ENCODE data around the gene CNTRL. TPM values are rescaled to one million over a fixed set of nuclear protein-coding genes. Genes with fewer than 3 reads are reported as not detected.
"Not testable (repeated sequence)": the region's sequence is repeated elsewhere in the genome, so short reads cannot be mapped to it uniquely, and the experiment has no call there.

Gene CNTRL
- total RNA-seq, 1 donor from 2014 or later = 20.3 TPM

DNA sequence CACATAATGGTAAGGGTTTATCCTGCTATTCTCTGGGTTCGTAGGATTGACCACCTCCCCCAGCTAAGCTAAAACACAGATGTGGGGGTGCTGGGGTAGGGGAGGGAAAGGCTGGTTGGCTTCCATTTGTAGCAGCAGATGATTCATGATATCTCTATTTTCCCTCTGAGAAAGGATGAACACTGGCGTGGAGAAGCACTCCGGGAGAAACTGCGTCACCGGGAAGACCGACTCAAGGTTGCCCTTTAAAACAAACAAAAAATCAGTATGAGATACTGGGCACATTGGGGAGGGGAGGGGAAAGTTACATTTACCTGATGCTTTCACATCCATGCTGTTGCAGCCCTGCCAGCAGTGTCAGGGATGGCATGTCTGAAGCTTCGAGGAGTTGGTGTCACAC, 98.7 kb downstream of the CNTRL start:
- Histone ChIP-seq H3K27ac (no peak overlapping the region), H3K9me3 (no peaks in the 10 kb centered on the region), H3K4me1 (peaks cover 9% of the 10 kb centered on the region), H3K27me3 (no peaks in the 10 kb centered on the region), H3K36me3 (peaks cover 82% of the 10 kb centered on the region), H3K4me3 (no peak overlapping the region)
- TF ChIP-seq CTCF (IDR thresholded peaks at IDR 0.05) = no peak
- ATAC-seq (no peak), DNase-seq (no peak)
- intact Hi-C loops (cut with DNase I) = no loop called here

- no peak overlapping the region for H3K4me3 ChIP-seq
- no peaks in the 10 kb centered on the region for H3K27me3 ChIP-seq
- intact Hi-C loops (cut with DNase I) = no loop called here
- H3K36me3 ChIP-seq = peaks cover 76% of the 10 kb centered on the region
- peaks cover 11% of the 10 kb centered on the region for H3K4me1 ChIP-seq
- no peak for DNase-seq
- TF ChIP-seq CTCF (IDR thresholded peaks at IDR 0.05) = no peak
- no peak overlapping the region for H3K27ac ChIP-seq
- no peaks in the 10 kb centered on the region for H3K9me3 ChIP-seq
- peak; percentile 38 for ATAC-seq
Observed at GRCh38 chr9:121178676-121179372, 104.1 kb downstream of the CNTRL start.

- H3K27me3 ChIP-seq; H3K9me3 ChIP-seq; intact Hi-C loops (cut with DNase I); H3K4me3 ChIP-seq; DNase-seq; ATAC-seq; H3K27ac ChIP-seq: not testable (repeated sequence)
- H3K36me3 ChIP-seq = peaks cover 72% of the 10 kb centered on the region
- H3K4me1 ChIP-seq = peaks cover 15% of the 10 kb centered on the region
Observed at GRCh38 chr9:121179373-121179721, 104.6 kb downstream of the CNTRL start.

DNA sequence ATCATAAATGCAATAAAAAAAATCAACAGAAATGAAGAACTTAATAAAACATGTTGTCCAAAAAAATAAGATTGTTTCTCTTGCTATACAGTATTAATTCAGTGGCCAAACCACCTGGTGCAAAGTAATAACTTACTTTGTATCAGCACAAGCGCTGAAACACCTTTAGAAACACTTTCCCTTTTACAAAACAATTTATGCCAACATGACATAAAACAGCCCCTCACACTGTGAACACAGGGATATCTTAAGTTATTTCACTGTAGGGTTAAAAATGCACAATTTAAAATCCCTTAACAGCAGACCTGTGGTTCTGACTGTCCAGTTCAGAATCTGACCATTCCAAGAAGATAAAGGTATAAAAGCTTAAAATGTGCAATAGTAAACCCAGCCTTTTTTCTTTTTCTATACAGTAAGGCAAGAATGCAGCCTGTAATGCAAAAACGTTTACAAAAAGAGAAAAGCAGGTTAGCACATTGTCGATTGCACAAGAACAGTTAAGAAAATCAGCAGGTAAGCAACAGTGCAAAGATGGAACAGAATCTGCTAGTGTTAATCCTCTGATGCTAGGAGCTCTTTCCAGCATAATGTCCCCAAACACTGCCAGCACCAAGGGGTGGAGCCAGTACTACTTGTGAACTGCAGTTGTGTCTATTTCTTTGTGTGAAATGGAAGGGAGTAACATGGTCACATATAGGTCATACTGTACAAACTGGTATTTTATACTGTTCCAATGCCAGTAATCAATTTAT, 105.4 kb downstream of the CNTRL start:
- Histone ChIP-seq H3K4me1 (peaks cover 20% of the 10 kb centered on the region), H3K36me3 (peaks cover 68% of the 10 kb centered on the region), H3K9me3 (no peaks in the 10 kb centered on the region), H3K4me3 (no peak overlapping the region), H3K27ac (no peak overlapping the region), H3K27me3 (no peaks in the 10 kb centered on the region)
- DNase-seq (no peak), ATAC-seq (no peak)
- intact Hi-C loops (cut with DNase I) = no loop called here
- no peak for TF ChIP-seq CTCF (IDR thresholded peaks at IDR 0.05)

- peaks cover 63% of the 10 kb centered on the region for H3K36me3 ChIP-seq
- intact Hi-C loops (cut with DNase I) = no loop called here
- peaks cover 31% of the 10 kb centered on the region for H3K4me1 ChIP-seq
- H3K27me3 ChIP-seq = no peaks in the 10 kb centered on the region
- TF ChIP-seq CTCF (IDR thresholded peaks at IDR 0.05) = no peak
- DNase-seq = no peak
- H3K4me3 ChIP-seq = no peak overlapping the region
- H3K9me3 ChIP-seq = no peaks in the 10 kb centered on the region
- no peak overlapping the region for H3K27ac ChIP-seq
- ATAC-seq = peak; percentile 42
Observed at GRCh38 chr9:121182101-121182836, 107.5 kb downstream of the CNTRL start.

GRCh38 chr9:121182989-121183388, 108.2 kb downstream of the CNTRL start:
- no peak for TF ChIP-seq CTCF (IDR thresholded peaks at IDR 0.05)
- Histone ChIP-seq H3K27ac (no peak overlapping the region), H3K36me3 (peaks cover 55% of the 10 kb centered on the region), H3K4me3 (no peak overlapping the region), H3K27me3 (no peaks in the 10 kb centered on the region), H3K4me1 (peaks cover 37% of the 10 kb centered on the region), H3K9me3 (no peaks in the 10 kb centered on the region)
- intact Hi-C loops (cut with DNase I) = no loop called here
- ATAC-seq (no peak), DNase-seq (no peak)

All from upper lobe of right lung (tissue), 1 donor.